Panc1 (cell line): Measurements from ENCODE around the gene POLR3A. TPM values are rescaled to one million over a fixed set of nuclear protein-coding genes. Genes with fewer than 3 reads are reported as not detected.

ENCODE experiments used
- ATAC-seq: fragments of 200-7000 bp; cut with Tn5 transposase; 2 replicates; pipeline ENCODE4 v1.9.1; 2020; ENCODE audit warnings: mild to moderate bottlenecking, moderate library complexity
- BruUV-seq: library from RNA; stranded (reverse); fragments of 400-500 nt; replicated peaks from 2 replicates; lab custom pipeline; 2021; lab: Mats Ljungman, UMichigan
- CTCF ChIA-PET: fragments of 300-600 bp; sonication (Branson Sonifier 250); formaldehyde crosslinking; loops from one replicate; lab custom pipeline; 2022; ENCODE audit warnings: antibody characterized with exemption; lab: Charles Lee
- POLR2A ChIA-PET: fragments of 300-600 bp; sonication (Branson Sonifier 250); formaldehyde crosslinking; loops from one replicate; lab custom pipeline; 2022; ENCODE audit warnings: antibody characterized with exemption; lab: Charles Lee
- DNase-seq: peaks from one replicate; pipeline ENCODE4 v3.0.0-alpha.2; 2010; ENCODE audit warnings: low read depth, low spot score
- H3K27ac ChIP-seq: 2 replicates; pipeline ENCODE4 v1.5.1; 2011; ENCODE audit warnings: mild to moderate bottlenecking, low read length, inconsistent platforms
- H3K27me3 ChIP-seq: fragments of 200-500 bp; sonication (Bioruptor generic); 2 replicates; pipeline ENCODE4 v1.6.0; 2014; ENCODE audit warnings: low read length, inconsistent platforms; ENCODE audit not compliant: control insufficient read depth, insufficient read depth
- H3K36me3 ChIP-seq: fragments of 200-500 bp; sonication (Bioruptor generic); 2 replicates; pipeline ENCODE4 v1.5.1; 2014; ENCODE audit warnings: inconsistent platforms, mild to moderate bottlenecking, low read length, moderate library complexity; ENCODE audit not compliant: control insufficient read depth, insufficient read depth
- H3K4me1 ChIP-seq: 2 replicates; pipeline ENCODE4 v1.5.1; 2011; ENCODE audit warnings: inconsistent platforms, mild to moderate bottlenecking, low read length, moderate library complexity; ENCODE audit not compliant: control insufficient read depth, insufficient read depth
- H3K4me3 ChIP-seq, 2 experiments: 2 replicates each; pipeline ENCODE4 v1.5.1; 2011 to 2012; ENCODE audit warnings: low read depth in 2 of 2, low read length in 2 of 2, mild to moderate bottlenecking in 2 of 2, inconsistent platforms in 1 of 2, moderate library complexity in 1 of 2
- H3K9me3 ChIP-seq: fragments of 200-500 bp; sonication (Bioruptor generic); 2 replicates; pipeline ENCODE4 v1.5.1; 2014; ENCODE audit warnings: low read depth, mild to moderate bottlenecking, inconsistent platforms, low read length, moderate library complexity; ENCODE audit not compliant: control insufficient read depth, insufficient read depth
- POLR2AphosphoS5 ChIP-seq: IDR thresholded peaks from 2 replicates; pipeline ENCODE4 v1.6.1; 2012; ENCODE audit warnings: mild to moderate bottlenecking, low read depth, low read length, moderate library complexity
- REST ChIP-seq, 2 experiments: IDR thresholded peaks; 2 replicates each; pipeline ENCODE4 v1.6.1; 2011 to 2012; ENCODE audit warnings: low read depth in 2 of 2, control low read depth in 1 of 2, low read length in 1 of 2, mild to moderate bottlenecking in 1 of 2, moderate library complexity in 1 of 2; ENCODE audit not compliant: insufficient read depth in 1 of 2
- SIN3A ChIP-seq: IDR thresholded peaks from 2 replicates; pipeline ENCODE4 v1.6.1; 2012; ENCODE audit warnings: low read depth, mild to moderate bottlenecking, low read length, moderate library complexity, borderline replicate concordance; ENCODE audit not compliant: insufficient read depth
- TCF7L2 ChIP-seq: IDR thresholded peaks from 2 replicates; pipeline ENCODE4 v1.6.1; 2011; ENCODE audit warnings: mild to moderate bottlenecking, low read depth, low read length, inconsistent platforms
- in situ Hi-C: cut with HindIII; loops from 2 replicates; pipeline ENCODE4 v1.10.0; 2016; ENCODE audit warnings: low sequenced_read_pairs, low pct_unique_long_range_greater_than_20kb
- intact Hi-C: fragments of 100-400 bp; cut with micrococcal nuclease; formaldehyde crosslinking; loops from one replicate; pipeline ENCODE4 v1.10.0; 2022; ENCODE audit not compliant: unreplicated experiment
- total RNA-seq: library from RNA; stranded (reverse); gene quantifications from one replicate; pipeline ENCODE4 v1.2.1, GENCODE V29; 2021; ENCODE audit not compliant: unreplicated experiment
- TF ChIP-seq, protein P1 (sequence below): fragments of 450-650 bp; IDR thresholded peaks from 2 replicates; pipeline ENCODE4 v1.5.1; 2017; ENCODE audit warnings: mild to moderate bottlenecking

POLR3A gene
- total RNA-seq, 1 experiment from 2014 or later = 26.3 TPM

DNA sequence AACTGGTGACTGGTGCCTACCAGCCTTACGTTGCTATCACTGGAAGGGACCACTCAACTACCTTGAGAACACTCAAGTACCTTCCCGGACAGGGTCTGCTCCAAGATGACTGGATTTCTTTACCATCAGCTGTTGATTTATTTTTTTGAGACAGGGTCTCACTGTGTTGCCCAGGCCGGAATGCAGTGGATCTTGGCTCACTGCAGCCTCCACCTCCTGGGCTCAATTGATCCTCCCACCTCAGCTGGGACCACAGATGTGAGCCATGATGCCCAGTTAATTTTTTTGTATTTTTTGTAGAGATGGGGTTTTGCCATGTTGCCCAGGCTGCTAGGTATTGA, 57.5 kb downstream of the POLR3A start:
- BruUV-seq = no TSS peak
- Histone ChIP-seq H3K4me3 (no peak overlapping the region), H3K36me3 (no peaks in the 10 kb centered on the region), H3K9me3 (no peaks in the 10 kb centered on the region), H3K27ac (no peak overlapping the region), H3K27me3 (no peaks in the 10 kb centered on the region), H3K4me1 (0 out of 2 replicates have a peak, but pooled peaks cover 7% of the 10 kb centered on the region)
- CTCF ChIA-PET = no interaction called here
- intact Hi-C loops = no loop called here
- POLR2A ChIA-PET = interaction anchor here (0.6 kb wide), 1 partner anchor 302 kb away, joined by 8 read pairs; no protein-coding TSS in a partner anchor
- no peak for TF ChIP-seq SIN3A
- TF ChIP-seq REST (IDR thresholded peaks at IDR 0.05; ENCODE audit: insufficient read depth in 1 of 2, low read depth in 2 of 2, low read length in 1 of 2) = no peak
- TF ChIP-seq, protein P1, sequence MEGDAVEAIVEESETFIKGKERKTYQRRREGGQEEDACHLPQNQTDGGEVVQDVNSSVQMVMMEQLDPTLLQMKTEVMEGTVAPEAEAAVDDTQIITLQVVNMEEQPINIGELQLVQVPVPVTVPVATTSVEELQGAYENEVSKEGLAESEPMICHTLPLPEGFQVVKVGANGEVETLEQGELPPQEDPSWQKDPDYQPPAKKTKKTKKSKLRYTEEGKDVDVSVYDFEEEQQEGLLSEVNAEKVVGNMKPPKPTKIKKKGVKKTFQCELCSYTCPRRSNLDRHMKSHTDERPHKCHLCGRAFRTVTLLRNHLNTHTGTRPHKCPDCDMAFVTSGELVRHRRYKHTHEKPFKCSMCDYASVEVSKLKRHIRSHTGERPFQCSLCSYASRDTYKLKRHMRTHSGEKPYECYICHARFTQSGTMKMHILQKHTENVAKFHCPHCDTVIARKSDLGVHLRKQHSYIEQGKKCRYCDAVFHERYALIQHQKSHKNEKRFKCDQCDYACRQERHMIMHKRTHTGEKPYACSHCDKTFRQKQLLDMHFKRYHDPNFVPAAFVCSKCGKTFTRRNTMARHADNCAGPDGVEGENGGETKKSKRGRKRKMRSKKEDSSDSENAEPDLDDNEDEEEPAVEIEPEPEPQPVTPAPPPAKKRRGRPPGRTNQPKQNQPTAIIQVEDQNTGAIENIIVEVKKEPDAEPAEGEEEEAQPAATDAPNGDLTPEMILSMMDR = no peak
- no peak for TF ChIP-seq POLR2AphosphoS5
- TF ChIP-seq TCF7L2 = no peak
- in situ Hi-C loops = no loop called here
- ATAC-seq = no peak
- DNase-seq = no peak

- in situ Hi-C loops = no loop called here
Measured at GRCh38 chr10:77970869-77971803, 58.2 kb downstream of the POLR3A start.

More at GRCh38 chr10:77970869-77971803, 58.2 kb downstream of the POLR3A start:
- BruUV-seq = no TSS peak
- TF ChIP-seq SIN3A (no peak), POLR2AphosphoS5 (no peak), REST (IDR thresholded peaks at IDR 0.05; ENCODE audit: insufficient read depth in 1 of 2, low read depth in 2 of 2, low read length in 1 of 2) (no peak), TCF7L2 (no peak)
- TF ChIP-seq, protein P1 = no peak
- 0 out of 2 replicates have a peak overlapping the region, but pooled peaks have one; percentile 3 for H3K27ac ChIP-seq
- DNase-seq = peak; percentile 61
- CTCF ChIA-PET = no interaction called here
- no peak overlapping the region for H3K4me3 ChIP-seq
- no peaks in the 10 kb centered on the region for H3K36me3 ChIP-seq
- POLR2A ChIA-PET = interaction anchor here (0.6 kb wide), 1 partner anchor 302 kb away, joined by 8 read pairs; no protein-coding TSS in a partner anchor
- 0 out of 2 replicates have a peak, but pooled peaks cover 7% of the 10 kb centered on the region for H3K4me1 ChIP-seq
- no peaks in the 10 kb centered on the region for H3K9me3 ChIP-seq
- H3K27me3 ChIP-seq = no peaks in the 10 kb centered on the region
- peak; percentile 46; the same call in 1 of the 2 replicates for ATAC-seq
- intact Hi-C loops = no loop called here
